Endothelial cell of umbilical vein (primary cell): ENCODE measurements around the gene UBE2E3. TPM values are rescaled to one million over a fixed set of nuclear protein-coding genes. Genes with fewer than 3 reads are reported as not detected.

ENCODE experiments used
- BruUV-seq: library from RNA; stranded (reverse); fragments of 400-500 nt; replicated peaks from 2 replicates; lab custom pipeline; 2021; lab: Mats Ljungman, UMichigan
- CTCF ChIA-PET: fragments of 300-600, 350-600 bp; sonication (Branson Sonifier 250); formaldehyde crosslinking; loops from one replicate; lab custom pipeline; 2021; ENCODE audit warnings: antibody characterized with exemption, inconsistent platforms; lab: Charles Lee
- POLR2A ChIA-PET: fragments of 300-600, 350-600 bp; sonication (Branson Sonifier 250); formaldehyde crosslinking; loops from one replicate; lab custom pipeline; 2021; ENCODE audit warnings: antibody characterized with exemption, inconsistent platforms; lab: Charles Lee
- DNase-seq: peaks from one replicate; pipeline ENCODE4 v3.0.0-alpha.2; 2011; ENCODE audit warnings: low read depth, low spot score
- FAIRE-seq: peaks from 2 replicates; lab custom pipeline; 2011; peaks lifted over from hg19 to GRCh38; lab: Jason Lieb, UNC
- H2AFZ ChIP-seq: 2 replicates; pipeline ENCODE4 v1.6.0; 2012; ENCODE audit warnings: low read depth, low read length, control low read depth, inconsistent platforms
- H3K27ac ChIP-seq: 2 replicates; pipeline ENCODE4 v1.5.1; 2011; ENCODE audit warnings: low read depth, mild to moderate bottlenecking, control low read depth, low read length, moderate library complexity; ENCODE audit not compliant: insufficient read depth
- H3K27me3 ChIP-seq, 2 experiments: 2 replicates each; pipeline versions ENCODE4 v1.6.0 to v1.6.1; 2011; ENCODE audit warnings: low read length in 2 of 2, mixed read lengths in 1 of 2; ENCODE audit not compliant: control insufficient read depth in 2 of 2, insufficient read depth in 2 of 2
- H3K36me3 ChIP-seq, 2 experiments: 2 replicates in 1 of 2; 3 replicates in 1 of 2; pipeline ENCODE4 v1.5.1; 2011; ENCODE audit warnings: low read length in 2 of 2, mild to moderate bottlenecking in 1 of 2, moderate library complexity in 1 of 2; ENCODE audit not compliant: control insufficient read depth in 2 of 2, insufficient read depth in 2 of 2; ENCODE audit errors: extremely low read depth in 1 of 2
- H3K4me1 ChIP-seq: 3 replicates; pipeline ENCODE4 v1.5.1; 2011; ENCODE audit warnings: mild to moderate bottlenecking, low read length; ENCODE audit not compliant: control insufficient read depth, insufficient read depth; ENCODE audit errors: extremely low read depth
- H3K4me2 ChIP-seq: 2 replicates; pipeline ENCODE4 v1.6.1; 2011; ENCODE audit warnings: low read length, control low read depth, mixed read lengths; ENCODE audit not compliant: insufficient read depth
- H3K4me3 ChIP-seq, 3 experiments: fragments of 200-600 bp in 1 of 3; sonication (generic), shearing (Covaris generic) in 1 of 3; replicated peaks in 1 of 3; 2 replicates each; pipeline ENCODE4 v1.5.1; 2011 to 2016; ENCODE audit warnings: control low read depth in 3 of 3, low read length in 3 of 3, mild to moderate bottlenecking in 2 of 3, inconsistent platforms in 1 of 3, low read depth in 1 of 3, moderate library complexity in 1 of 3; ENCODE audit not compliant: insufficient read depth in 1 of 3
- H3K79me2 ChIP-seq: 2 replicates; pipeline ENCODE4 v1.6.0; 2012; ENCODE audit warnings: low read length, inconsistent platforms; ENCODE audit not compliant: control insufficient read depth, insufficient read depth
- H3K9ac ChIP-seq: replicated peaks from 2 replicates; pipeline ENCODE3; 2011; ENCODE audit warnings: low read length, control low read depth; ENCODE audit not compliant: insufficient read depth; ENCODE audit errors: extremely low read depth
- H3K9me1 ChIP-seq: replicated peaks from 3 replicates; pipeline ENCODE4 v1.6.0; 2011; ENCODE audit warnings: mild to moderate bottlenecking, low read length; ENCODE audit not compliant: control insufficient read depth, insufficient read depth; ENCODE audit errors: extremely low read depth
- H3K9me3 ChIP-seq: replicated peaks from 2 replicates; pipeline ENCODE4 v1.5.1; 2012; ENCODE audit warnings: low read length, inconsistent platforms; ENCODE audit not compliant: control insufficient read depth, insufficient read depth
- H4K20me1 ChIP-seq: replicated peaks from 2 replicates; pipeline ENCODE3; 2011; ENCODE audit warnings: mild to moderate bottlenecking, low read length; ENCODE audit not compliant: control insufficient read depth, insufficient read depth; ENCODE audit errors: extremely low read depth
- EZH2 ChIP-seq: IDR thresholded peaks from 2 replicates; pipeline ENCODE4 v1.6.1; 2012; ENCODE audit warnings: borderline replicate concordance, low read depth, mild to moderate bottlenecking, moderate library complexity, low read length, inconsistent platforms; ENCODE audit not compliant: severe bottlenecking
- FOS ChIP-seq: IDR thresholded peaks from 2 replicates; pipeline ENCODE4 v1.6.1; 2011; ENCODE audit warnings: mild to moderate bottlenecking, low read length, moderate library complexity, borderline replicate concordance; ENCODE audit not compliant: insufficient read depth
- GATA2 ChIP-seq: IDR thresholded peaks from 2 replicates; pipeline ENCODE4 v1.7.0; 2011; ENCODE audit warnings: low read depth, mild to moderate bottlenecking, moderate library complexity, mixed read lengths, low read length; ENCODE audit not compliant: insufficient read length, insufficient read depth
- JUN ChIP-seq: IDR thresholded peaks from 2 replicates; pipeline ENCODE4 v1.6.1; 2011; ENCODE audit warnings: borderline replicate concordance, low read depth; ENCODE audit not compliant: insufficient read length, insufficient read depth
- MYC ChIP-seq: IDR thresholded peaks from one replicate; pipeline ENCODE4 v1.6.1; 2011; ENCODE audit warnings: mild to moderate bottlenecking, low read depth, low read length
- POLR2A ChIP-seq: IDR thresholded peaks from 2 replicates; pipeline ENCODE4 v1.6.1; 2012; ENCODE audit warnings: low read depth, mild to moderate bottlenecking, control low read depth, low read length
- POLR2AphosphoS5 ChIP-seq: IDR thresholded peaks from 2 replicates; pipeline ENCODE4 v1.6.1; 2012; ENCODE audit warnings: low read depth, mild to moderate bottlenecking, control low read depth, low read length, moderate library complexity; ENCODE audit not compliant: insufficient read depth
- dilution Hi-C: fragments of 300-500 bp; cut with MboI; formaldehyde crosslinking; loops from one replicate; pipeline ENCODE4 v1.15.0; 2019; ENCODE audit warnings: low sequenced_read_pairs; ENCODE audit not compliant: extremely low pct_ligation_motif_present
- intact Hi-C: fragments of 100-400 bp; cut with micrococcal nuclease; formaldehyde crosslinking; loops from one replicate; pipeline ENCODE4 v1.10.0; 2022
- polyA plus RNA-seq, 4 experiments: library from polyadenylated mRNA; depleted of rRNA in 3 of 4; stranded (reverse) in 3 of 4; unstranded in 1 of 4; fragments of >200 nt; gene quantifications; 2 replicates each; pipeline versions ENCODE4 v1.2.1 to v1.2.3, GENCODE V29; 2011 to 2012; ENCODE audit warnings: missing spikeins in 1 of 4
- total RNA-seq: library from RNA; stranded (reverse); gene quantifications from 2 replicates; pipeline ENCODE4 v1.2.3, GENCODE V29; 2021
- TF ChIP-seq, protein P1 (sequence below), 2 donors: IDR thresholded peaks; 1 replicate in 1 of 2; 2 replicates in 1 of 2; pipeline ENCODE4 v1.5.1; 2011; ENCODE audit warnings: low read length in 2 of 2, mild to moderate bottlenecking in 2 of 2, moderate library complexity in 2 of 2, control low read depth in 1 of 2, inconsistent platforms in 1 of 2, low read depth in 1 of 2; ENCODE audit not compliant: insufficient read depth in 1 of 2; ENCODE audit errors: extremely low read depth in 1 of 2
- TF ChIP-seq, protein P2 (sequence below): IDR thresholded peaks from 2 replicates; pipeline ENCODE4 v1.6.1; 2011; ENCODE audit not compliant: insufficient read depth, insufficient read length

UBE2E3 gene
- total and polyA plus RNA-seq, 2 donors (not counting 3 experiments of a cell fraction or from before 2014, with no cell fraction given), result 81.5 to 107 TPM

DNA sequence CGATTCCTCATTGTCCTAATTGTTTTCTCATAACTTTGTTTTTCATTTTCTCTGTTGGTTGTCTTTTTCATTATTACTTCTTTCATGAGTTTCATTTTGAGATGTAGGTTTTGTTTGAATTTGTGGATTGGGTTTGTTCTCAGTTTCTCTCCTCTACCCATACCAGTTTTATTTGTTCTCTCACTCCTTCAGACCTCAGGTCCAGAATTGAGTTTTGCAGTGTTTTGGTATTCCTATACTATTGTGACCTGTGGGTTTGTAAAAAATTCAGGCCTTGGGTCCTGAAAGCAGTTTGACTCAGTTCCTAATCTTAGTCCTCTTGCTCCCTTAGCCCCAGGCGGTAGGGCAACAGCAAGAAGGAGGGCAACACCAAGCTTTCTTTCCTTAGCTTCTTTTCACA lies 28.3 kb upstream of the UBE2E3 start:
- H3K9me3 ChIP-seq, result no peaks in the 10 kb centered on the region
- intact Hi-C loops (no loop called here), dilution Hi-C loops (no loop called here)
- H3K36me3 ChIP-seq, result no peaks in the 10 kb centered on the region
- no peaks in the 10 kb centered on the region for H3K9me1 ChIP-seq
- POLR2A ChIA-PET, result no interaction called here
- no peaks in the 10 kb centered on the region for H4K20me1 ChIP-seq
- H3K79me2 ChIP-seq, result no peaks in the 10 kb centered on the region
- no peaks in the 10 kb centered on the region for H3K4me1 ChIP-seq
- H3K27me3 ChIP-seq, result peaks cover 2% of the 10 kb centered on the region in 2 experiments
- H3K4me2 ChIP-seq, result no peak overlapping the region
- H3K9ac ChIP-seq, result no peak overlapping the region
- CTCF ChIA-PET, result no interaction called here
- H3K27ac ChIP-seq, result no peak overlapping the region
- BruUV-seq, result no TSS peak
- no peak for FAIRE-seq
- no peak for TF ChIP-seq POLR2A
- TF ChIP-seq, protein P1, sequence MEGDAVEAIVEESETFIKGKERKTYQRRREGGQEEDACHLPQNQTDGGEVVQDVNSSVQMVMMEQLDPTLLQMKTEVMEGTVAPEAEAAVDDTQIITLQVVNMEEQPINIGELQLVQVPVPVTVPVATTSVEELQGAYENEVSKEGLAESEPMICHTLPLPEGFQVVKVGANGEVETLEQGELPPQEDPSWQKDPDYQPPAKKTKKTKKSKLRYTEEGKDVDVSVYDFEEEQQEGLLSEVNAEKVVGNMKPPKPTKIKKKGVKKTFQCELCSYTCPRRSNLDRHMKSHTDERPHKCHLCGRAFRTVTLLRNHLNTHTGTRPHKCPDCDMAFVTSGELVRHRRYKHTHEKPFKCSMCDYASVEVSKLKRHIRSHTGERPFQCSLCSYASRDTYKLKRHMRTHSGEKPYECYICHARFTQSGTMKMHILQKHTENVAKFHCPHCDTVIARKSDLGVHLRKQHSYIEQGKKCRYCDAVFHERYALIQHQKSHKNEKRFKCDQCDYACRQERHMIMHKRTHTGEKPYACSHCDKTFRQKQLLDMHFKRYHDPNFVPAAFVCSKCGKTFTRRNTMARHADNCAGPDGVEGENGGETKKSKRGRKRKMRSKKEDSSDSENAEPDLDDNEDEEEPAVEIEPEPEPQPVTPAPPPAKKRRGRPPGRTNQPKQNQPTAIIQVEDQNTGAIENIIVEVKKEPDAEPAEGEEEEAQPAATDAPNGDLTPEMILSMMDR (IDR thresholded peaks at IDR 0.05; ENCODE audit: extremely low read depth in 1 of 2, insufficient read depth in 1 of 2, low read depth in 1 of 2, low read length in 2 of 2), result no peak
- TF ChIP-seq JUN, result no peak
- no peak for TF ChIP-seq EZH2
- TF ChIP-seq, protein P2, sequence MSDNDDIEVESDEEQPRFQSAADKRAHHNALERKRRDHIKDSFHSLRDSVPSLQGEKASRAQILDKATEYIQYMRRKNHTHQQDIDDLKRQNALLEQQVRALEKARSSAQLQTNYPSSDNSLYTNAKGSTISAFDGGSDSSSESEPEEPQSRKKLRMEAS, result no peak
- TF ChIP-seq MYC, result no peak
- no peak for TF ChIP-seq POLR2AphosphoS5
- no peak for TF ChIP-seq FOS
- TF ChIP-seq GATA2, result no peak
- H2AFZ ChIP-seq, result no peak overlapping the region
- DNase-seq, result no peak
- H3K4me3 ChIP-seq, result no peak overlapping the region
